HepG2 (cell line): ENCODE results near the gene MSRB3. TPM values are rescaled to one million over a fixed set of nuclear protein-coding genes. Genes with fewer than 3 reads are reported as not detected.

ENCODE experiments used
- ESRRA ChIP-seq: sonication (generic); formaldehyde crosslinking; IDR thresholded peaks from 2 replicates; pipeline ENCODE4 v1.5.1; 2020; ENCODE audit warnings: mild to moderate bottlenecking, low read depth, missing genetic modification reagents
- ETV6 ChIP-seq: sonication (generic); formaldehyde crosslinking; conservative IDR thresholded peaks from 2 replicates; pipeline ENCODE4 v1.4.0; 2020; ENCODE audit warnings: missing genetic modification reagents
- GATA4 ChIP-seq: sonication (generic); IDR thresholded peaks from 2 replicates; pipeline ENCODE4 v1.6.1; 2016; ENCODE audit warnings: antibody characterized with exemption, low read depth, borderline replicate concordance
- GATAD2A ChIP-seq: IDR thresholded peaks from 2 replicates; pipeline ENCODE4 v1.6.1; 2016
- ISL2 ChIP-seq: sonication (generic); formaldehyde crosslinking; IDR thresholded peaks from 2 replicates; pipeline ENCODE4 v1.5.0; 2020; ENCODE audit warnings: missing genetic modification reagents
- KLF6 ChIP-seq: IDR thresholded peaks from 2 replicates; pipeline ENCODE4 v1.8.0; 2016; ENCODE audit warnings: missing biosample characterization, missing genetic modification reagents
- MXD4 ChIP-seq: IDR thresholded peaks from 2 replicates; pipeline ENCODE4 v1.6.1; 2016; ENCODE audit warnings: mild to moderate bottlenecking, missing biosample characterization, missing genetic modification reagents
- PITX1 ChIP-seq: sonication (generic); formaldehyde crosslinking; IDR thresholded peaks from 2 replicates; pipeline ENCODE4 v1.5.1; 2020; ENCODE audit warnings: mild to moderate bottlenecking, missing genetic modification reagents
- SP140L ChIP-seq: sonication (generic); formaldehyde crosslinking; IDR thresholded peaks from 2 replicates; pipeline ENCODE4 v1.4.0; 2020; ENCODE audit warnings: missing genetic modification reagents, borderline replicate concordance
- TEAD3 ChIP-seq: optimal IDR thresholded peaks from 2 replicates; pipeline ENCODE3; 2016; ENCODE audit warnings: borderline replicate concordance
- ZFAT ChIP-seq: sonication (generic); formaldehyde crosslinking; conservative IDR thresholded peaks from 2 replicates; pipeline ENCODE4 v1.8.1; 2023; ENCODE audit warnings: missing genetic modification reagents, inconsistent platforms
- ZNF317 ChIP-seq: sonication (generic); formaldehyde crosslinking; IDR thresholded peaks from 2 replicates; pipeline ENCODE4 v1.5.0; 2020; ENCODE audit warnings: mild to moderate bottlenecking, missing genetic modification reagents
- ZNF326 ChIP-seq: sonication (generic); formaldehyde crosslinking; IDR thresholded peaks from 2 replicates; pipeline ENCODE4 v1.4.0; 2020; ENCODE audit warnings: missing genetic modification reagents, borderline replicate concordance
- ZNF337 ChIP-seq: sonication (generic); formaldehyde crosslinking; IDR thresholded peaks from 2 replicates; pipeline ENCODE4 v1.5.1; 2020; ENCODE audit warnings: missing genetic modification reagents, low read depth, mild to moderate bottlenecking, borderline replicate concordance
- ZNF607 ChIP-seq: sonication (generic); formaldehyde crosslinking; IDR thresholded peaks from 2 replicates; pipeline ENCODE4 v1.5.1; 2020; ENCODE audit warnings: missing genetic modification reagents, mild to moderate bottlenecking, borderline replicate concordance
- ZNF746 ChIP-seq: sonication (generic); formaldehyde crosslinking; IDR thresholded peaks from 2 replicates; pipeline ENCODE4 v1.8.0; 2022; ENCODE audit warnings: mild to moderate bottlenecking, missing genetic modification reagents
- ZNF781 ChIP-seq: sonication (generic); formaldehyde crosslinking; IDR thresholded peaks from 2 replicates; pipeline ENCODE4 v1.5.1; 2020; ENCODE audit warnings: borderline replicate concordance, mild to moderate bottlenecking, missing genetic modification reagents; ENCODE audit errors: not compliant biosample characterization
- ZNF891 ChIP-seq: sonication (generic); formaldehyde crosslinking; IDR thresholded peaks from 2 replicates; pipeline ENCODE4 v1.5.0; 2020; ENCODE audit warnings: mild to moderate bottlenecking, missing genetic modification reagents
- polyA plus RNA-seq, 8 experiments: library from polyadenylated mRNA; depleted of rRNA in 3 of 8; stranded (reverse) in 7 of 8; unstranded in 1 of 8; fragments of >200 nt; fragmentation: Illumina TruSeq in 4 of 8; extraction: Trizol in 4 of 8; gene quantifications; 2 replicates each; pipeline versions ENCODE4 v1.2.1 to v1.2.3, GENCODE V29; 2011 to 2016; ENCODE audit warnings: low read depth in 4 of 8, missing spikeins in 1 of 8, mixed read lengths in 1 of 8; ENCODE audit not compliant: insufficient read depth in 1 of 8
- total RNA-seq, 5 experiments: library from RNA; depleted of rRNA; stranded (reverse); fragments of >200 nt; fragmentation: Illumina TruSeq; extraction: Trizol; gene quantifications; 2 replicates each; pipeline ENCODE4 v1.2.3, GENCODE V29; 2016; ENCODE audit warnings: low read depth in 1 of 5
- TF ChIP-seq, protein P1 (sequence below): sonication (generic); formaldehyde crosslinking; IDR thresholded peaks from 2 replicates; pipeline ENCODE4 v1.8.1; 2023; ENCODE audit warnings: mild to moderate bottlenecking, missing genetic modification reagents
- TF ChIP-seq, protein P2 (sequence below): sonication (generic); formaldehyde crosslinking; IDR thresholded peaks from 2 replicates; pipeline ENCODE4 v1.5.1; 2020; ENCODE audit warnings: missing genetic modification reagents, mild to moderate bottlenecking, borderline replicate concordance
- TF ChIP-seq, protein P3 (sequence below): sonication (generic); formaldehyde crosslinking; IDR thresholded peaks from 2 replicates; pipeline ENCODE4 v1.5.0; 2020; ENCODE audit warnings: mild to moderate bottlenecking, missing genetic modification reagents, borderline replicate concordance

Gene MSRB3
- total and polyA plus RNA-seq, 2 of the 13 experiments (the other 11 are each of a cell fraction or from before 2014, with no cell fraction given): 1.5 to 1.9 TPM

DNA sequence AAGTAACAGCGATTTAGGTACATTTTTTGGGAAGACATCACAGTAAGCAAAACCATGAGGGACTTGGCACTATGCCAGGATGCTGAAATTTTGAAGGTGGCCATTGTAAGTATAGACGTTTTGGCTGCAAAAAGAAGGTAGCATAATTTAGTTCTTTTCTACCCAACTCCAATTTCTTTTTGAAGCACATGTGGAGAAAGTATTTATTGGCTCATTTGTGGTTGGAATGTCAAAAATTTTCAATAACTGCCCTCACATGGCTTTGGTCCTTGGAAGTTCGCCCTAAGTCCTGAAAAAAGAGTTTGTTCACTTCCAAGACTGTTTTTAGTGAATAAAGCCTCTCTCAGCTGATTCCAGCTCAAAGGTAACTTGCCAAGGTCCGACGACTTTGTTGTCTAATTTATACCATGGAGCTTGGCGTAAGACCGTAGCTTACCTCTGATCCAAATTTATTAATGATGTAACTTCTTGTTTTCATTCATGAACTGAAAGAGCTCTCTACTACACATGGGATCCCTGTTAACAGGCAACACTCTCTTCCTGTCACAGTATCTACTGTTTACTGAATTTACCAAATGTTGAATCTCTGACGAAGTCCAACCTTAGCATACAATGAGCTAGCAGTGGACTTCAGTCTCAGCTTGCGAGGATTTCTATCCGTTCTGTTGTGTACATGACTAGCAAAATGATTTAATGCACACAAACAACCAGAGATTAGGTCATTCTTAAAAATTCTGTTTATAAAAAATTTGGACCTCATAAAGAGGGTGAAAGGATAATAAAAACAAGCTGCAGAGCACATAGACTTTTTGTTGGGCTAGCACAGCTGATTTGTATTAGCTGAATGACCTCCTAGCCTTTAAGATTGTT, 49.0 kb downstream of the MSRB3 start (continued):
- TF ChIP-seq ETV6 (no peak), ISL2 (CRISPR knock-in tag) (no peak; the same call in 1 of the 2 replicates), ZNF337 (CRISPR knock-in tag) (no peak), ZFAT (CRISPR knock-in tag) (no peak), PITX1 (CRISPR knock-in tag) (peak; percentile 38; the same call in 1 of the 2 replicates), ESRRA (CRISPR knock-in tag) (no peak), GATA4 (peak; percentile 69; the same call in 1 of the 2 replicates), ZNF317 (no peak), TEAD3 (CRISPR knock-in tag) (peak; percentile 40), ZNF891 (CRISPR knock-in tag) (no peak), ZNF746 (CRISPR knock-in tag) (no peak), SP140L (CRISPR knock-in tag) (0 out of 2 replicates have a peak, but pooled peaks have one; percentile 24), KLF6 (no peak), ZNF607 (CRISPR knock-in tag) (no peak), ZNF326 (CRISPR knock-in tag) (no peak), MXD4 (CRISPR knock-in tag) (0 out of 2 replicates have a peak, but pooled peaks have one; percentile 28), ZNF781 (CRISPR knock-in tag) (no peak), GATAD2A (CRISPR knock-in tag) (peak; percentile 69)
- TF ChIP-seq, protein P1, sequence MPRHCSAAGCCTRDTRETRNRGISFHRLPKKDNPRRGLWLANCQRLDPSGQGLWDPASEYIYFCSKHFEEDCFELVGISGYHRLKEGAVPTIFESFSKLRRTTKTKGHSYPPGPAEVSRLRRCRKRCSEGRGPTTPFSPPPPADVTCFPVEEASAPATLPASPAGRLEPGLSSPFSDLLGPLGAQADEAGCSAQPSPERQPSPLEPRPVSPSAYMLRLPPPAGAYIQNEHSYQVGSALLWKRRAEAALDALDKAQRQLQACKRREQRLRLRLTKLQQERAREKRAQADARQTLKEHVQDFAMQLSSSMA (CRISPR knock-in tag): no peak
- TF ChIP-seq, protein P2, sequence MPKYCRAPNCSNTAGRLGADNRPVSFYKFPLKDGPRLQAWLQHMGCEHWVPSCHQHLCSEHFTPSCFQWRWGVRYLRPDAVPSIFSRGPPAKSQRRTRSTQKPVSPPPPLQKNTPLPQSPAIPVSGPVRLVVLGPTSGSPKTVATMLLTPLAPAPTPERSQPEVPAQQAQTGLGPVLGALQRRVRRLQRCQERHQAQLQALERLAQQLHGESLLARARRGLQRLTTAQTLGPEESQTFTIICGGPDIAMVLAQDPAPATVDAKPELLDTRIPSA (CRISPR knock-in tag): no peak
- TF ChIP-seq, protein P3, sequence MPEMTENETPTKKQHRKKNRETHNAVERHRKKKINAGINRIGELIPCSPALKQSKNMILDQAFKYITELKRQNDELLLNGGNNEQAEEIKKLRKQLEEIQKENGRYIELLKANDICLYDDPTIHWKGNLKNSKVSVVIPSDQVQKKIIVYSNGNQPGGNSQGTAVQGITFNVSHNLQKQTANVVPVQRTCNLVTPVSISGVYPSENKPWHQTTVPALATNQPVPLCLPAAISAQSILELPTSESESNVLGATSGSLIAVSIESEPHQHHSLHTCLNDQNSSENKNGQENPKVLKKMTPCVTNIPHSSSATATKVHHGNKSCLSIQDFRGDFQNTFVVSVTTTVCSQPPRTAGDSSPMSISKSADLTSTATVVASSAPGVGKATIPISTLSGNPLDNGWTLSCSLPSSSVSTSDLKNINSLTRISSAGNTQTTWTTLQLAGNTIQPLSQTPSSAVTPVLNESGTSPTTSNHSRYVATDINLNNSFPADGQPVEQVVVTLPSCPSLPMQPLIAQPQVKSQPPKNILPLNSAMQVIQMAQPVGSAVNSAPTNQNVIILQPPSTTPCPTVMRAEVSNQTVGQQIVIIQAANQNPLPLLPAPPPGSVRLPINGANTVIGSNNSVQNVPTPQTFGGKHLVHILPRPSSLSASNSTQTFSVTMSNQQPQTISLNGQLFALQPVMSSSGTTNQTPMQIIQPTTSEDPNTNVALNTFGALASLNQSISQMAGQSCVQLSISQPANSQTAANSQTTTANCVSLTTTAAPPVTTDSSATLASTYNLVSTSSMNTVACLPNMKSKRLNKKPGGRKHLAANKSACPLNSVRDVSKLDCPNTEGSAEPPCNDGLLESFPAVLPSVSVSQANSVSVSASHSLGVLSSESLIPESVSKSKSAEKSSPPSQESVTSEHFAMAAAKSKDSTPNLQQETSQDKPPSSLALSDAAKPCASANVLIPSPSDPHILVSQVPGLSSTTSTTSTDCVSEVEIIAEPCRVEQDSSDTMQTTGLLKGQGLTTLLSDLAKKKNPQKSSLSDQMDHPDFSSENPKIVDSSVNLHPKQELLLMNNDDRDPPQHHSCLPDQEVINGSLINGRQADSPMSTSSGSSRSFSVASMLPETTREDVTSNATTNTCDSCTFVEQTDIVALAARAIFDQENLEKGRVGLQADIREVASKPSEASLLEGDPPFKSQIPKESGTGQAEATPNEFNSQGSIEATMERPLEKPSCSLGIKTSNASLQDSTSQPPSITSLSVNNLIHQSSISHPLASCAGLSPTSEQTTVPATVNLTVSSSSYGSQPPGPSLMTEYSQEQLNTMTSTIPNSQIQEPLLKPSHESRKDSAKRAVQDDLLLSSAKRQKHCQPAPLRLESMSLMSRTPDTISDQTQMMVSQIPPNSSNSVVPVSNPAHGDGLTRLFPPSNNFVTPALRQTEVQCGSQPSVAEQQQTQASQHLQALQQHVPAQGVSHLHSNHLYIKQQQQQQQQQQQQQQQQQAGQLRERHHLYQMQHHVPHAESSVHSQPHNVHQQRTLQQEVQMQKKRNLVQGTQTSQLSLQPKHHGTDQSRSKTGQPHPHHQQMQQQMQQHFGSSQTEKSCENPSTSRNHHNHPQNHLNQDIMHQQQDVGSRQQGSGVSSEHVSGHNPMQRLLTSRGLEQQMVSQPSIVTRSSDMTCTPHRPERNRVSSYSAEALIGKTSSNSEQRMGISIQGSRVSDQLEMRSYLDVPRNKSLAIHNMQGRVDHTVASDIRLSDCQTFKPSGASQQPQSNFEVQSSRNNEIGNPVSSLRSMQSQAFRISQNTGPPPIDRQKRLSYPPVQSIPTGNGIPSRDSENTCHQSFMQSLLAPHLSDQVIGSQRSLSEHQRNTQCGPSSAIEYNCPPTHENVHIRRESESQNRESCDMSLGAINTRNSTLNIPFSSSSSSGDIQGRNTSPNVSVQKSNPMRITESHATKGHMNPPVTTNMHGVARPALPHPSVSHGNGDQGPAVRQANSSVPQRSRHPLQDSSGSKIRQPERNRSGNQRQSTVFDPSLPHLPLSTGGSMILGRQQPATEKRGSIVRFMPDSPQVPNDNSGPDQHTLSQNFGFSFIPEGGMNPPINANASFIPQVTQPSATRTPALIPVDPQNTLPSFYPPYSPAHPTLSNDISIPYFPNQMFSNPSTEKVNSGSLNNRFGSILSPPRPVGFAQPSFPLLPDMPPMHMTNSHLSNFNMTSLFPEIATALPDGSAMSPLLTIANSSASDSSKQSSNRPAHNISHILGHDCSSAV (CRISPR knock-in tag): no peak
